Astrocyte (in vitro differentiated cells and primary cell): ENCODE measurements around the gene EBF4. TPM values are rescaled to one million over a fixed set of nuclear protein-coding genes. Genes with fewer than 3 reads are reported as not detected.
"Not testable (repeated sequence)": the region's sequence is repeated elsewhere in the genome, so short reads cannot be mapped to it uniquely, and the experiment has no call there.

ENCODE experiments used
- DNase-seq: peaks from one replicate; pipeline ENCODE4 v3.0.0-alpha.2; 2010; ENCODE audit warnings: low read depth
- FAIRE-seq: peaks from 2 replicates; lab custom pipeline; 2011; peaks lifted over from hg19 to GRCh38; lab: Jason Lieb, UNC
- H2AFZ ChIP-seq: 2 replicates; pipeline ENCODE4 v1.6.0; 2012; ENCODE audit warnings: low read depth, low read length, inconsistent platforms
- H3K27ac ChIP-seq: 2 replicates; pipeline ENCODE4 v1.5.1; 2011; ENCODE audit warnings: low read depth, low read length, inconsistent platforms
- H3K27me3 ChIP-seq: 2 replicates; pipeline ENCODE4 v1.6.0; 2011; ENCODE audit warnings: low read length, inconsistent platforms; ENCODE audit not compliant: insufficient read depth
- H3K36me3 ChIP-seq: 2 replicates; pipeline ENCODE4 v1.5.1; 2011; ENCODE audit warnings: low read length, inconsistent platforms; ENCODE audit not compliant: insufficient read depth
- H3K4me1 ChIP-seq: 2 replicates; pipeline ENCODE4 v1.5.1; 2011; ENCODE audit warnings: low read length, inconsistent platforms; ENCODE audit not compliant: insufficient read depth
- H3K4me2 ChIP-seq: 2 replicates; pipeline ENCODE4 v1.6.0; 2012; ENCODE audit warnings: low read length, inconsistent platforms
- H3K4me3 ChIP-seq: 2 replicates; pipeline ENCODE4 v1.5.1; 2011; ENCODE audit warnings: low read depth, mild to moderate bottlenecking, low read length, inconsistent platforms; ENCODE audit not compliant: insufficient read depth
- H3K79me2 ChIP-seq: 2 replicates; pipeline ENCODE4 v1.6.0; 2012; ENCODE audit warnings: mild to moderate bottlenecking, low read length, inconsistent platforms; ENCODE audit not compliant: insufficient read depth
- H3K9ac ChIP-seq: 2 replicates; pipeline ENCODE4 v1.6.0; 2012; ENCODE audit warnings: mild to moderate bottlenecking, low read length, inconsistent platforms
- H3K9me3 ChIP-seq: 2 replicates; pipeline ENCODE4 v1.5.1; 2012; ENCODE audit warnings: low read depth, mild to moderate bottlenecking, low read length, inconsistent platforms; ENCODE audit not compliant: insufficient read depth
- H4K20me1 ChIP-seq: 2 replicates; pipeline ENCODE4 v1.6.0; 2012; ENCODE audit warnings: low read length, inconsistent platforms; ENCODE audit not compliant: insufficient read depth
- H3K27ac Mint-ChIP-seq: one replicate; pipeline ENCODE4 v1.8.0; 2021; ENCODE audit warnings: mild to moderate bottlenecking, mixed read lengths; ENCODE audit not compliant: unreplicated experiment
- H3K27me3 Mint-ChIP-seq: one replicate; pipeline ENCODE4 v1.8.0; 2021; ENCODE audit warnings: low read depth, mixed read lengths; ENCODE audit not compliant: unreplicated experiment
- H3K36me3 Mint-ChIP-seq: one replicate; pipeline ENCODE4 v1.8.0; 2021; ENCODE audit warnings: low read depth, mixed read lengths; ENCODE audit not compliant: unreplicated experiment
- H3K4me1 Mint-ChIP-seq: one replicate; pipeline ENCODE4 v1.8.0; 2021; ENCODE audit warnings: low read depth, mixed read lengths; ENCODE audit not compliant: unreplicated experiment
- H3K4me3 Mint-ChIP-seq: one replicate; pipeline ENCODE4 v1.8.0; 2021; ENCODE audit warnings: mild to moderate bottlenecking, moderate library complexity, mixed read lengths; ENCODE audit not compliant: unreplicated experiment
- H3K9me3 Mint-ChIP-seq: one replicate; pipeline ENCODE4 v1.8.0; 2021; ENCODE audit warnings: mild to moderate bottlenecking, mixed read lengths; ENCODE audit not compliant: unreplicated experiment
- CTCF ChIP-seq: IDR thresholded peaks from 2 replicates; pipeline ENCODE4 v1.5.1; 2011; ENCODE audit warnings: low read depth, mild to moderate bottlenecking, inconsistent platforms, low read length, moderate library complexity; ENCODE audit not compliant: insufficient read depth
- EZH2 ChIP-seq: IDR thresholded peaks from 2 replicates; pipeline ENCODE4 v1.6.1; 2012; ENCODE audit warnings: mild to moderate bottlenecking, low read length, inconsistent platforms; ENCODE audit not compliant: insufficient read depth
- total RNA-seq: library from RNA; stranded (reverse); gene quantifications from 2 replicates; pipeline ENCODE4 v1.2.1, GENCODE V29; 2021

Gene EBF4
- total RNA-seq, 1 donor from 2014 or later = 2.3 TPM

- Histone ChIP-seq H3K4me1 (no peaks in the 10 kb centered on the region), H3K27me3 (peaks cover 53% of the 10 kb centered on the region), H4K20me1 (peaks cover 12% of the 10 kb centered on the region), H3K4me3 (no peak overlapping the region), H3K79me2 (no peaks in the 10 kb centered on the region), H3K36me3 (no peaks in the 10 kb centered on the region), H3K9me3 (no peaks in the 10 kb centered on the region), H2AFZ (no peak overlapping the region), H3K27ac (no peak overlapping the region), H3K4me2 (no peak overlapping the region), H3K9ac (no peak overlapping the region)
- peaks cover 3% of the 10 kb centered on the region for H3K36me3 Mint-ChIP-seq
- H3K4me3 Mint-ChIP-seq = no peak overlapping the region
- no peak for DNase-seq
- H3K9me3 Mint-ChIP-seq = peaks cover 11% of the 10 kb centered on the region
- no peak overlapping the region for H3K27ac Mint-ChIP-seq
- no peaks in the 10 kb centered on the region for H3K4me1 Mint-ChIP-seq
- no peak for FAIRE-seq
- TF ChIP-seq CTCF (no peak), EZH2 (no peak)
- peaks cover 71% of the 10 kb centered on the region for H3K27me3 Mint-ChIP-seq
Measured at GRCh38 chr20:2695206-2695983, 2.8 kb downstream of the EBF4 start.

- H3K9ac ChIP-seq, H3K9me3 ChIP-seq, H3K4me2 ChIP-seq, H3K36me3 ChIP-seq, H3K79me2 ChIP-seq, H3K27ac ChIP-seq, FAIRE-seq, H3K36me3 Mint-ChIP-seq, H3K4me1 Mint-ChIP-seq, DNase-seq, H3K4me1 ChIP-seq, H3K27ac Mint-ChIP-seq, H2AFZ ChIP-seq, H3K4me3 ChIP-seq, H3K4me3 Mint-ChIP-seq: not testable (repeated sequence)
- H4K20me1 ChIP-seq = peaks cover 12% of the 10 kb centered on the region
- peaks cover 53% of the 10 kb centered on the region for H3K27me3 ChIP-seq
- H3K9me3 Mint-ChIP-seq = peaks cover 11% of the 10 kb centered on the region
- H3K27me3 Mint-ChIP-seq = peaks cover 72% of the 10 kb centered on the region
Measured at GRCh38 chr20:2695984-2696525, 3.5 kb downstream of the EBF4 start.

GRCh38 chr20:2696646-2697045 is 4.1 kb downstream of the EBF4 start:
- H3K9me3 Mint-ChIP-seq = peaks cover 9% of the 10 kb centered on the region
- Histone ChIP-seq H3K27ac (no peak overlapping the region), H4K20me1 (peaks cover 12% of the 10 kb centered on the region), H3K4me1 (no peaks in the 10 kb centered on the region), H3K4me3 (no peak overlapping the region), H3K9ac (no peak overlapping the region), H3K36me3 (no peaks in the 10 kb centered on the region), H2AFZ (no peak overlapping the region), H3K79me2 (no peaks in the 10 kb centered on the region), H3K27me3 (peaks cover 50% of the 10 kb centered on the region), H3K4me2 (no peak overlapping the region), H3K9me3 (no peaks in the 10 kb centered on the region)
- H3K4me3 Mint-ChIP-seq = no peak overlapping the region
- H3K27me3 Mint-ChIP-seq = peaks cover 71% of the 10 kb centered on the region
- no peak overlapping the region for H3K27ac Mint-ChIP-seq
- TF ChIP-seq CTCF = no peak
- TF ChIP-seq EZH2 = no peak
- H3K4me1 Mint-ChIP-seq = no peaks in the 10 kb centered on the region
- FAIRE-seq (no peak), DNase-seq (no peak)
- H3K36me3 Mint-ChIP-seq = peaks cover 1% of the 10 kb centered on the region
